Skeletal muscle tissue (tissue), 4 donors: Measurements from ENCODE around the gene B4GALT1. TPM values are rescaled to one million over a fixed set of nuclear protein-coding genes. Genes with fewer than 3 reads are reported as not detected.

Experiments
- H3K27ac ChIP-seq: one replicate; pipeline ENCODE4 v1.7.0; 2013; ENCODE audit warnings: mild to moderate bottlenecking, low read depth, low read length, inconsistent platforms
- H3K27me3 ChIP-seq, 3 donors: one replicate each; pipeline ENCODE4 v1.7.0; 2013; ENCODE audit warnings: low read length in 3 of 3; ENCODE audit not compliant: control insufficient read depth in 3 of 3, insufficient read depth in 3 of 3
- H3K36me3 ChIP-seq, 3 donors: one replicate each; pipeline ENCODE4 v1.7.0; 2013; ENCODE audit warnings: low read length in 3 of 3; ENCODE audit not compliant: control insufficient read depth in 3 of 3, insufficient read depth in 3 of 3
- H3K4me1 ChIP-seq, 3 donors: one replicate each; pipeline ENCODE4 v1.7.0; 2013; ENCODE audit warnings: low read length in 3 of 3, mild to moderate bottlenecking in 3 of 3; ENCODE audit not compliant: control insufficient read depth in 3 of 3, insufficient read depth in 3 of 3
- H3K4me3 ChIP-seq, 3 donors: one replicate each; pipeline ENCODE4 v1.7.0; 2013; ENCODE audit warnings: low read length in 3 of 3
- H3K9ac ChIP-seq, 3 donors: one replicate each; pipeline ENCODE4 v1.7.0; 2013; ENCODE audit warnings: low read length in 3 of 3, mild to moderate bottlenecking in 3 of 3, moderate library complexity in 2 of 3, low read depth in 1 of 3
- H3K9me3 ChIP-seq, 3 donors: one replicate each; pipeline ENCODE4 v1.7.0; 2013; ENCODE audit warnings: low read length in 3 of 3; ENCODE audit not compliant: control insufficient read depth in 3 of 3
- total RNA-seq: library from RNA; depleted of rRNA; stranded (reverse); fragments of >200 nt; gene quantifications from one replicate; pipeline ENCODE4 v1.2.3, GENCODE V29; 2014
- donor health status: Osteomylitis.

B4GALT1 gene
- total RNA-seq, 1 donor from 2014 or later, result 14.1 TPM

GRCh38 chr9:33131790-33132772 is 35.1 kb downstream of the B4GALT1 start:
- Histone ChIP-seq H3K4me1 (peaks cover 52 to 65% (median 64%) of the 10 kb centered on the region in 3 donors), H3K4me3 (no peak overlapping the region), H3K27me3 (no peaks in the 10 kb centered on the region), H3K9me3 (no peaks in the 10 kb centered on the region), H3K9ac (peak overlapping the region in 1 of 3 donors; percentile 8), H3K36me3 (peaks cover 19 to 31% (median 28%) of the 10 kb centered on the region in 3 donors), H3K27ac (no peak overlapping the region)

GRCh38 chr9:33130961-33131789 is 36.0 kb downstream of the B4GALT1 start:
- Histone ChIP-seq H3K36me3 (peaks cover 19 to 31% (median 28%) of the 10 kb centered on the region in 3 donors), H3K4me1 (peaks cover 45 to 62% (median 58%) of the 10 kb centered on the region in 3 donors), H3K27ac (no peak overlapping the region), H3K9ac (peak overlapping the region in 2 of 3 donors; percentile 8 to 50), H3K9me3 (no peaks in the 10 kb centered on the region), H3K4me3 (no peak overlapping the region), H3K27me3 (no peaks in the 10 kb centered on the region)

- H3K27me3 ChIP-seq, result no peaks in the 10 kb centered on the region
- no peak overlapping the region for H3K27ac ChIP-seq
- H3K9me3 ChIP-seq, result no peaks in the 10 kb centered on the region
- peak overlapping the region in 1 of 3 donors; percentile 50 for H3K9ac ChIP-seq
- peaks cover 19 to 33% (median 28%) of the 10 kb centered on the region in 3 donors for H3K36me3 ChIP-seq
- H3K4me1 ChIP-seq, result peaks cover 46 to 63% (median 59%) of the 10 kb centered on the region in 3 donors
- no peak overlapping the region for H3K4me3 ChIP-seq
Observed at GRCh38 chr9:33129886-33130881, 37.0 kb downstream of the B4GALT1 start.

- Histone ChIP-seq H3K27ac (no peak overlapping the region), H3K9ac (no peak overlapping the region)
Observed at GRCh38 chr9:33129251-33129885, 37.8 kb downstream of the B4GALT1 start.

GRCh38 chr9:33128570-33128969 is 38.6 kb downstream of the B4GALT1 start:
- Histone ChIP-seq H3K4me1 (peaks cover 32 to 55% (median 51%) of the 10 kb centered on the region in 3 donors), H3K27ac (no peak overlapping the region), H3K36me3 (peaks cover 22 to 28% (median 24%) of the 10 kb centered on the region in 3 donors), H3K9ac (no peak overlapping the region), H3K9me3 (no peaks in the 10 kb centered on the region), H3K27me3 (no peaks in the 10 kb centered on the region), H3K4me3 (no peak overlapping the region)

More at GRCh38 chr9:33129251-33129885, 37.8 kb downstream of the B4GALT1 start:
- peaks cover 38 to 60% (median 56%) of the 10 kb centered on the region in 3 donors for H3K4me1 ChIP-seq
- no peaks in the 10 kb centered on the region for H3K27me3 ChIP-seq
- H3K36me3 ChIP-seq, result peaks cover 20 to 28% (median 26%) of the 10 kb centered on the region in 3 donors
- H3K9me3 ChIP-seq, result no peaks in the 10 kb centered on the region
- no peak overlapping the region for H3K4me3 ChIP-seq

- Histone ChIP-seq H3K27ac (no peak overlapping the region), H3K4me1 (peaks cover 30 to 54% (median 45%) of the 10 kb centered on the region in 3 donors), H3K9ac (no peak overlapping the region), H3K9me3 (no peaks in the 10 kb centered on the region), H3K27me3 (no peaks in the 10 kb centered on the region), H3K36me3 (peaks cover 19 to 22% (median 21%) of the 10 kb centered on the region in 3 donors), H3K4me3 (no peak overlapping the region)
Observed at GRCh38 chr9:33127881-33128280, 39.3 kb downstream of the B4GALT1 start.

GRCh38 chr9:33125871-33126823 is 41.0 kb downstream of the B4GALT1 start:
- H3K9me3 ChIP-seq, result no peaks in the 10 kb centered on the region
- H3K36me3 ChIP-seq, result peaks cover 13 to 19% (median 19%) of the 10 kb centered on the region in 3 donors
- H3K9ac ChIP-seq, result no peak overlapping the region
- no peak overlapping the region for H3K4me3 ChIP-seq
- H3K27me3 ChIP-seq, result no peaks in the 10 kb centered on the region
- no peak overlapping the region for H3K27ac ChIP-seq
- H3K4me1 ChIP-seq, result peaks cover 29 to 45% (median 35%) of the 10 kb centered on the region in 3 donors

- Histone ChIP-seq H3K36me3 (peaks cover 13 to 16% (median 13%) of the 10 kb centered on the region in 3 donors), H3K9me3 (no peaks in the 10 kb centered on the region), H3K4me3 (no peak overlapping the region), H3K9ac (peak overlapping the region in 1 of 3 donors; percentile 8), H3K27ac (no peak overlapping the region), H3K27me3 (no peaks in the 10 kb centered on the region), H3K4me1 (peaks cover 24 to 38% (median 28%) of the 10 kb centered on the region in 3 donors)
Observed at GRCh38 chr9:33125461-33125860, 41.7 kb downstream of the B4GALT1 start.
